ENCODE data around the gene RFX8. TPM values are rescaled to one million over a fixed set of nuclear protein-coding genes. Genes with fewer than 3 reads are reported as not detected.

Gene RFX8
- total RNA-seq, 1 experiment from 2014 or later, result not detected

GRCh38 chr2:101431486-101431885 lies 43.4 kb downstream of the RFX8 start:
- no peaks in the 10 kb centered on the region for H3K27me3 Mint-ChIP-seq (ENCODE audit: insufficient read depth, unreplicated experiment)
- no peak overlapping the region for H3K27ac Mint-ChIP-seq (ENCODE audit: unreplicated experiment)
- no peak overlapping the region for H3K4me3 ChIP-seq (ENCODE audit: low read depth, low read length)
- no peaks in the 10 kb centered on the region for H3K4me1 Mint-ChIP-seq (ENCODE audit: low read depth, unreplicated experiment)
- H3K27me3 ChIP-seq (replicated peaks; ENCODE audit: control insufficient read depth, insufficient read depth, low read length), result no peaks in the 10 kb centered on the region
- no peaks in the 10 kb centered on the region for H3K36me3 ChIP-seq (ENCODE audit: control insufficient read depth, insufficient read depth, low read length)
- intact Hi-C loops (cut with micrococcal nuclease; ENCODE audit: unreplicated experiment), result no loop called here
- no peak for DNase-seq
- no peak for TF ChIP-seq CTCF (IDR thresholded peaks at IDR 0.05; ENCODE audit: insufficient read depth in 1 of 2, low read depth in 1 of 2, low read length in 1 of 2, severe bottlenecking in 1 of 2, unreplicated experiment in 1 of 2)
- H3K9me3 Mint-ChIP-seq (ENCODE audit: unreplicated experiment), result no peaks in the 10 kb centered on the region
- no TSS peak for BruUV-seq (replicated peaks)
- no peaks in the 10 kb centered on the region for H3K4me1 ChIP-seq
- H3K4me3 Mint-ChIP-seq (ENCODE audit: unreplicated experiment), result no peak overlapping the region
- H3K36me3 Mint-ChIP-seq (ENCODE audit: insufficient read depth, unreplicated experiment), result no peaks in the 10 kb centered on the region
- CTCF ChIA-PET, result no interaction called here
- POLR2A ChIA-PET, result no interaction called here
- H3K9me3 ChIP-seq, result no peaks in the 10 kb centered on the region

- H3K4me1 Mint-ChIP-seq (ENCODE audit: low read depth, unreplicated experiment), result no peaks in the 10 kb centered on the region
- ChIA-PET CTCF (no interaction called here), POLR2A (no interaction called here)
- H3K27me3 ChIP-seq (replicated peaks; ENCODE audit: control insufficient read depth, insufficient read depth, low read length), result no peaks in the 10 kb centered on the region
- no peak overlapping the region for H3K27ac Mint-ChIP-seq (ENCODE audit: unreplicated experiment)
- H3K4me3 Mint-ChIP-seq (ENCODE audit: unreplicated experiment), result no peak overlapping the region
- BruUV-seq (replicated peaks), result no TSS peak
- H3K36me3 Mint-ChIP-seq (ENCODE audit: insufficient read depth, unreplicated experiment), result no peaks in the 10 kb centered on the region
- no peak for DNase-seq
- no peaks in the 10 kb centered on the region for H3K4me1 ChIP-seq
- no peaks in the 10 kb centered on the region for H3K27me3 Mint-ChIP-seq (ENCODE audit: insufficient read depth, unreplicated experiment)
- H3K9me3 ChIP-seq, result no peaks in the 10 kb centered on the region
- H3K36me3 ChIP-seq (ENCODE audit: control insufficient read depth, insufficient read depth, low read length), result no peaks in the 10 kb centered on the region
- H3K9me3 Mint-ChIP-seq (ENCODE audit: unreplicated experiment), result no peaks in the 10 kb centered on the region
- no peak for TF ChIP-seq CTCF (IDR thresholded peaks at IDR 0.05; ENCODE audit: insufficient read depth in 1 of 2, low read depth in 1 of 2, low read length in 1 of 2, severe bottlenecking in 1 of 2, unreplicated experiment in 1 of 2)
- no peak overlapping the region for H3K4me3 ChIP-seq (ENCODE audit: low read depth, low read length)
- intact Hi-C loops (cut with micrococcal nuclease; ENCODE audit: unreplicated experiment), result no loop called here
Observed at GRCh38 chr2:101430156-101430555, 44.8 kb downstream of the RFX8 start.

GRCh38 chr2:101429453-101429852 lies 45.5 kb downstream of the RFX8 start:
- TF ChIP-seq CTCF (IDR thresholded peaks at IDR 0.05; ENCODE audit: insufficient read depth in 1 of 2, low read depth in 1 of 2, low read length in 1 of 2, severe bottlenecking in 1 of 2, unreplicated experiment in 1 of 2), result no peak
- CTCF ChIA-PET, result no interaction called here
- BruUV-seq (replicated peaks), result no TSS peak
- no peaks in the 10 kb centered on the region for H3K36me3 ChIP-seq (ENCODE audit: control insufficient read depth, insufficient read depth, low read length)
- POLR2A ChIA-PET, result no interaction called here
- no peaks in the 10 kb centered on the region for H3K9me3 ChIP-seq
- Mint-ChIP-seq H3K9me3 (ENCODE audit: unreplicated experiment) (no peaks in the 10 kb centered on the region), H3K36me3 (ENCODE audit: insufficient read depth, unreplicated experiment) (no peaks in the 10 kb centered on the region), H3K4me3 (ENCODE audit: unreplicated experiment) (no peak overlapping the region), H3K4me1 (ENCODE audit: low read depth, unreplicated experiment) (no peaks in the 10 kb centered on the region), H3K27ac (ENCODE audit: unreplicated experiment) (no peak overlapping the region), H3K27me3 (ENCODE audit: insufficient read depth, unreplicated experiment) (no peaks in the 10 kb centered on the region)
- no peaks in the 10 kb centered on the region for H3K27me3 ChIP-seq (replicated peaks; ENCODE audit: control insufficient read depth, insufficient read depth, low read length)
- H3K4me1 ChIP-seq, result no peaks in the 10 kb centered on the region
- H3K4me3 ChIP-seq (ENCODE audit: low read depth, low read length), result no peak overlapping the region
- intact Hi-C loops (cut with micrococcal nuclease; ENCODE audit: unreplicated experiment), result no loop called here
- no peak for DNase-seq
